IMR-90 (cell line): ENCODE data around the gene KCNH5. TPM values are rescaled to one million over a fixed set of nuclear protein-coding genes. Genes with fewer than 3 reads are reported as not detected.

Experiments used
- ATAC-seq: fragments of 200-7000 bp; cut with Tn5 transposase; 2 replicates; pipeline ENCODE4 v1.9.1; 2020; ENCODE audit warnings: low read depth, mild to moderate bottlenecking, moderate library complexity
- BruUV-seq: library from RNA; stranded (reverse); fragments of 400-500 nt; replicated peaks from 2 replicates; lab custom pipeline; 2021; lab: Mats Ljungman, UMichigan
- CTCF ChIA-PET: fragments of 300-600 bp; formaldehyde crosslinking; extraction: SDS; loops from one replicate; lab custom pipeline; 2021; ENCODE audit warnings: antibody characterized with exemption; lab: Yijun Ruan, JAX
- POLR2A ChIA-PET: fragments of 300-600 bp; sonication (Branson Sonifier 250); formaldehyde crosslinking; loops from one replicate; lab custom pipeline; 2022; ENCODE audit warnings: antibody characterized with exemption; ENCODE audit not compliant: unreplicated experiment; lab: Charles Lee
- DNase-seq: peaks from one replicate; pipeline ENCODE4 v3.0.0; 2013
- H2AFZ ChIP-seq: replicated peaks from 2 replicates; pipeline ENCODE3; 2013; ENCODE audit warnings: low read length, mild to moderate bottlenecking; ENCODE audit not compliant: poor library complexity
- H2AK5ac ChIP-seq: 2 replicates; pipeline ENCODE4 v1.6.1; 2013; ENCODE audit warnings: low read depth, low read length, inconsistent platforms
- H2AK9ac ChIP-seq: replicated peaks from 2 replicates; pipeline ENCODE3; 2013; ENCODE audit warnings: mild to moderate bottlenecking, low read depth, low read length, moderate library complexity; ENCODE audit not compliant: poor library complexity
- H2BK120ac ChIP-seq: 2 replicates; pipeline ENCODE4 v1.6.1; 2013; ENCODE audit warnings: low read depth, low read length, inconsistent platforms
- H2BK15ac ChIP-seq: 3 replicates; pipeline ENCODE4 v1.6.1; 2013; ENCODE audit warnings: low read depth, low read length, inconsistent platforms
- H2BK20ac ChIP-seq: 2 replicates; pipeline ENCODE4 v1.6.1; 2013; ENCODE audit warnings: low read depth, mild to moderate bottlenecking, inconsistent platforms, low read length, moderate library complexity
- H2BK5ac ChIP-seq: 2 replicates; pipeline ENCODE4 v1.6.1; 2013; ENCODE audit warnings: mild to moderate bottlenecking, low read depth, low read length, inconsistent platforms; ENCODE audit not compliant: poor library complexity, severe bottlenecking
- H3K14ac ChIP-seq: replicated peaks from 2 replicates; pipeline ENCODE4 v1.6.1; 2013; ENCODE audit warnings: low read depth, low read length, inconsistent platforms
- H3K18ac ChIP-seq: 2 replicates; pipeline ENCODE4 v1.6.1; 2013; ENCODE audit warnings: low read depth, low read length, control low read depth
- H3K23ac ChIP-seq: 2 replicates; pipeline ENCODE4 v1.6.1; 2013; ENCODE audit warnings: low read depth, low read length, inconsistent platforms
- H3K27ac ChIP-seq: 2 replicates; pipeline ENCODE4 v1.5.1; 2013; ENCODE audit warnings: mild to moderate bottlenecking, control low read depth, low read length; ENCODE audit not compliant: insufficient read depth
- H3K27me3 ChIP-seq: 2 replicates; pipeline ENCODE4 v1.6.1; 2013; ENCODE audit warnings: low read length; ENCODE audit not compliant: control insufficient read depth, insufficient read depth
- H3K36me3 ChIP-seq: 2 replicates; pipeline ENCODE4 v1.6.1; 2013; ENCODE audit warnings: low read length, mixed read lengths; ENCODE audit not compliant: control insufficient read depth, insufficient read depth
- H3K4ac ChIP-seq: 2 replicates; pipeline ENCODE4 v1.6.1; 2013; ENCODE audit warnings: low read depth, low read length, inconsistent platforms
- H3K4me1 ChIP-seq: 2 replicates; pipeline ENCODE4 v1.6.1; 2013; ENCODE audit warnings: low read length, mixed read lengths; ENCODE audit not compliant: control insufficient read depth, insufficient read depth
- H3K4me2 ChIP-seq: 2 replicates; pipeline ENCODE4 v1.6.1; 2013; ENCODE audit warnings: low read depth, mild to moderate bottlenecking, control low read depth, low read length, moderate library complexity
- H3K4me3 ChIP-seq: 2 replicates; pipeline ENCODE4 v1.5.1; 2013; ENCODE audit warnings: low read depth, mild to moderate bottlenecking, control low read depth, low read length, moderate library complexity; ENCODE audit not compliant: insufficient read depth
- H3K56ac ChIP-seq: 2 replicates; pipeline ENCODE4 v1.6.1; 2013; ENCODE audit warnings: low read length, inconsistent platforms; ENCODE audit not compliant: insufficient read depth; ENCODE audit errors: extremely low read depth
- H3K79me1 ChIP-seq, 2 experiments: 2 replicates each; pipeline ENCODE4 v1.6.1; 2013; ENCODE audit warnings: low read length in 2 of 2, inconsistent platforms in 1 of 2, low read depth in 1 of 2
- H3K9ac ChIP-seq: 2 replicates; pipeline ENCODE4 v1.6.1; 2013; ENCODE audit warnings: low read depth, low read length, control low read depth
- H3K9me1 ChIP-seq: 2 replicates; pipeline ENCODE4 v1.6.1; 2013; ENCODE audit warnings: low read length, inconsistent platforms; ENCODE audit not compliant: insufficient read depth
- H3K9me3 ChIP-seq: 2 replicates; pipeline ENCODE4 v1.6.1; 2013; ENCODE audit warnings: low read length; ENCODE audit not compliant: control insufficient read depth, insufficient read depth
- H4K20me1 ChIP-seq: 2 replicates; pipeline ENCODE4 v1.6.1; 2013; ENCODE audit warnings: low read length, inconsistent platforms; ENCODE audit not compliant: insufficient read depth
- H4K5ac ChIP-seq: 2 replicates; pipeline ENCODE4 v1.6.1; 2013; ENCODE audit warnings: mild to moderate bottlenecking, low read depth, low read length, control low read depth
- H4K8ac ChIP-seq, 2 experiments: 2 replicates each; pipeline ENCODE4 v1.6.1; 2013; ENCODE audit warnings: low read depth in 2 of 2, low read length in 2 of 2, control low read depth in 1 of 2, inconsistent platforms in 1 of 2
- H4K91ac ChIP-seq: 2 replicates; pipeline ENCODE4 v1.6.1; 2013; ENCODE audit warnings: low read depth, low read length, inconsistent platforms; ENCODE audit not compliant: insufficient read depth
- CEBPB ChIP-seq: IDR thresholded peaks from 2 replicates; pipeline ENCODE4 v1.6.1; 2012; ENCODE audit warnings: low read depth, low read length, improper control_type of control experiment
- MAFK ChIP-seq: IDR thresholded peaks from 2 replicates; pipeline ENCODE4 v1.6.1; 2012; ENCODE audit warnings: low read depth, low read length, improper control_type of control experiment
- MAZ ChIP-seq: IDR thresholded peaks from 2 replicates; pipeline ENCODE4 v1.6.1; 2012; ENCODE audit warnings: low read depth, mild to moderate bottlenecking, low read length, improper control_type of control experiment, moderate library complexity, borderline replicate concordance
- NFE2L2 ChIP-seq: fragments of 150-350 bp; IDR thresholded peaks from 2 replicates; pipeline ENCODE4 v1.6.1; 2016; ENCODE audit warnings: low read depth, mild to moderate bottlenecking, low read length
- RAD21 ChIP-seq: IDR thresholded peaks from 2 replicates; pipeline ENCODE4 v1.6.1; 2012; ENCODE audit warnings: low read length, improper control_type of control experiment
- RCOR1 ChIP-seq: IDR thresholded peaks from 2 replicates; pipeline ENCODE4 v1.6.1; 2012; ENCODE audit warnings: mild to moderate bottlenecking, low read length, improper control_type of control experiment; ENCODE audit not compliant: insufficient replicate concordance
- SMC3 ChIP-seq: fragments of 150-350 bp; IDR thresholded peaks from 2 replicates; pipeline ENCODE4 v1.6.1; 2016; ENCODE audit warnings: low read depth, mild to moderate bottlenecking, antibody characterized with exemption, low read length, moderate library complexity
- USF2 ChIP-seq: fragments of 150-350 bp; IDR thresholded peaks from 2 replicates; pipeline ENCODE4 v1.6.1; 2017; ENCODE audit warnings: mild to moderate bottlenecking, antibody characterized with exemption, low read length, low read depth
- WGBS, 2 experiments: methylation state at CpG; one replicate each; pipeline versions ENCODE4 v1.1.5 to v1.1.7; 2013; ENCODE audit warnings: missing lambda C conversion rate in 2 of 2; ENCODE audit not compliant: insufficient read length in 1 of 2; ENCODE audit errors: extremely low coverage in 2 of 2; 5-methylcytosine and 5-hydroxymethylcytosine counted together
- dilution Hi-C: fragments of 300-500 bp; cut with HindIII; formaldehyde crosslinking; loops from one replicate; pipeline ENCODE4 v1.14.3; 2018; ENCODE audit warnings: low sequenced_read_pairs; ENCODE audit not compliant: unreplicated experiment
- in situ Hi-C: fragments of 300-500 bp; cut with MboI; formaldehyde crosslinking; loops from 3 replicates; pipeline ENCODE4 v1.14.3; 2019; ENCODE audit warnings: low sequenced_read_pairs, inconsistent platforms, mixed read lengths
- intact Hi-C: fragments of 100-400 bp; cut with micrococcal nuclease; formaldehyde crosslinking; loops from 2 replicates; pipeline ENCODE4 v1.10.0; 2022
- polyA plus RNA-seq, 3 experiments: library from polyadenylated mRNA; depleted of rRNA; stranded (reverse); fragments of >200 nt; gene quantifications; 2 replicates each; pipeline ENCODE4 v1.2.3, GENCODE V29; 2012; ENCODE audit warnings: low replicate concordance in 1 of 3
- total RNA-seq: library from RNA; depleted of rRNA; stranded (reverse); fragments of >200 nt; gene quantifications from 2 replicates; pipeline ENCODE4 v1.2.3, GENCODE V29; 2012

KCNH5 gene
- total and polyA plus RNA-seq, 2 of the 4 experiments (the other 2 are of a cell fraction): under 0.01 to 0.03 TPM

DNA sequence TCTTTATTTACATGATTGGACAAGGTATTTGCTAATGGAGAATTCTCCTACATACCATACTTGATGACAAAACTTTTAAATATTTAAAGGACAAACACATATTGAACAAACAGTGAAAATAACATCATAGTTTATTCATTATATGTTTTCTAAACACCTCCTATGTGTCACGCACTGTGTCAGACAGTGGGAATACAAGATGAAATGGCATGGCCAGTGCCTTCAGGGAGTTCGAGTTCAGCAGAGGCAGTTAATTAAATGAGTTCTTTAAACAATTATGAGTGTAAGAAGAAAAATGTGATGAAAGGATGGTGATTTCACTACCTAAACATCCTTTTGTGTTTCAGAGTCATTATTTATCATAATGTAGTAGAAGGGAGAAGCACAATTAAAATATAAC lies 159.8 kb downstream of the KCNH5 start:
- CTCF ChIA-PET: no interaction called here
- DNase-seq: peak; percentile 4
- H3K18ac ChIP-seq: no peak overlapping the region
- no peak overlapping the region for H2AK5ac ChIP-seq
- no peak overlapping the region for H3K4me2 ChIP-seq
- no peak overlapping the region for H2AK9ac ChIP-seq
- H2BK5ac ChIP-seq: no peak overlapping the region
- no peak overlapping the region for H4K91ac ChIP-seq
- dilution Hi-C loops: no loop called here
- no peak overlapping the region for H2BK15ac ChIP-seq
- H3K4me3 ChIP-seq: no peak overlapping the region
- no peak overlapping the region for H3K9ac ChIP-seq
- no peaks in the 10 kb centered on the region for H4K20me1 ChIP-seq
- no peaks in the 10 kb centered on the region for H3K9me3 ChIP-seq
- H3K9me1 ChIP-seq: no peaks in the 10 kb centered on the region
- TF ChIP-seq CEBPB (no peak), RCOR1 (no peak), MAZ (no peak), RAD21 (no peak), NFE2L2 (no peak), USF2 (no peak), MAFK (no peak), SMC3 (no peak)
- intact Hi-C loops: no loop called here
- no TSS peak for BruUV-seq
- H2BK20ac ChIP-seq: no peak overlapping the region
- no peaks in the 10 kb centered on the region for H3K79me1 ChIP-seq
- no peaks in the 10 kb centered on the region for H3K27me3 ChIP-seq
- WGBS, 2 experiments: no CpG with 5 or more reads among the region's 2 CpGs
- in situ Hi-C loops: no loop called here
- peaks cover 2% of the 10 kb centered on the region; the same call in 1 of the 2 replicates for H3K4me1 ChIP-seq
- no peak overlapping the region for H3K23ac ChIP-seq
- H3K27ac ChIP-seq: no peak overlapping the region
- H3K14ac ChIP-seq: no peak overlapping the region
- H4K8ac ChIP-seq: no peak overlapping the region
- H3K36me3 ChIP-seq: no peaks in the 10 kb centered on the region
- no peak overlapping the region for H2AFZ ChIP-seq
- H4K5ac ChIP-seq: no peak overlapping the region
- peak; percentile 79 for ATAC-seq
- POLR2A ChIA-PET: no interaction called here
- no peak overlapping the region for H3K56ac ChIP-seq
- H3K4ac ChIP-seq: no peak overlapping the region
- no peak overlapping the region for H2BK120ac ChIP-seq
